ENCODE measurements around the gene GBE1.
A peak's percentile ranks its signal among the peaks of the same experiment; 100 is the strongest.
"Not testable (repeated sequence)": the region's sequence is repeated elsewhere in the genome, so short reads cannot be mapped to it uniquely, and the experiment has no call there.

GBE1 gene

GRCh38 chr3:81758275-81758674 is 3.2 kb downstream of the GBE1 start:
- peak; percentile 78 to 83 for DNase-seq (ENCODE audit: low read depth in 2 of 2)
- H3K4me3 ChIP-seq (replicated peaks in 1 of 2; ENCODE audit: low read depth in 2 of 2, low read length in 2 of 2) = no peak overlapping the region
- TF ChIP-seq CTCF (IDR thresholded peaks at IDR 0.05; ENCODE audit: low read depth, low read length) = no peak

GRCh38 chr3:81753416-81754027 is 7.9 kb downstream of the GBE1 start:
- H3K4me3 ChIP-seq (replicated peaks in 1 of 2; ENCODE audit: low read depth in 2 of 2, low read length in 2 of 2) = no peak overlapping the region
- no peak for DNase-seq (ENCODE audit: low read depth in 2 of 2)
- TF ChIP-seq CTCF (IDR thresholded peaks at IDR 0.05; ENCODE audit: low read depth, low read length) = no peak

- TF ChIP-seq CTCF (IDR thresholded peaks at IDR 0.05; ENCODE audit: low read depth, low read length) = no peak
- DNase-seq (ENCODE audit: low read depth in 2 of 2) = no peak
Measured at GRCh38 chr3:81752604-81753003, 8.8 kb downstream of the GBE1 start.

GRCh38 chr3:81749265-81749664 is 12.2 kb downstream of the GBE1 start:
- no peak for TF ChIP-seq CTCF (IDR thresholded peaks at IDR 0.05; ENCODE audit: low read depth, low read length)
- DNase-seq (ENCODE audit: low read depth in 2 of 2) = peak; percentile 47 to 70
- no peak overlapping the region for H3K4me3 ChIP-seq (replicated peaks in 1 of 2; ENCODE audit: low read depth in 2 of 2, low read length in 2 of 2)

More at GRCh38 chr3:81752604-81753003, 8.8 kb downstream of the GBE1 start:
- H3K4me3 ChIP-seq (replicated peaks in 1 of 2; ENCODE audit: low read depth in 2 of 2, low read length in 2 of 2) = no peak overlapping the region

GRCh38 chr3:81747280-81747679 is 14.2 kb downstream of the GBE1 start:
- not testable (repeated sequence) for DNase-seq (ENCODE audit: low read depth in 2 of 2); H3K4me3 ChIP-seq (replicated peaks in 1 of 2; ENCODE audit: low read depth in 2 of 2, low read length in 2 of 2)

- peak; percentile 95 for DNase-seq (ENCODE audit: low read depth in 2 of 2)
- no peak for TF ChIP-seq CTCF (IDR thresholded peaks at IDR 0.05; ENCODE audit: low read depth, low read length)
- no peak overlapping the region for H3K4me3 ChIP-seq (replicated peaks in 1 of 2; ENCODE audit: low read depth in 2 of 2, low read length in 2 of 2)
Measured at GRCh38 chr3:81744366-81744765, 17.1 kb downstream of the GBE1 start.

- TF ChIP-seq CTCF (IDR thresholded peaks at IDR 0.05; ENCODE audit: low read depth, low read length) = no peak
- peak; percentile 96 to 99 for DNase-seq (ENCODE audit: low read depth in 2 of 2)
- H3K4me3 ChIP-seq (replicated peaks in 1 of 2; ENCODE audit: low read depth in 2 of 2, low read length in 2 of 2) = no peak overlapping the region
Measured at GRCh38 chr3:81743096-81744025, 18.1 kb downstream of the GBE1 start.
